Measurements from ENCODE around the gene MEGF11.

DNA sequence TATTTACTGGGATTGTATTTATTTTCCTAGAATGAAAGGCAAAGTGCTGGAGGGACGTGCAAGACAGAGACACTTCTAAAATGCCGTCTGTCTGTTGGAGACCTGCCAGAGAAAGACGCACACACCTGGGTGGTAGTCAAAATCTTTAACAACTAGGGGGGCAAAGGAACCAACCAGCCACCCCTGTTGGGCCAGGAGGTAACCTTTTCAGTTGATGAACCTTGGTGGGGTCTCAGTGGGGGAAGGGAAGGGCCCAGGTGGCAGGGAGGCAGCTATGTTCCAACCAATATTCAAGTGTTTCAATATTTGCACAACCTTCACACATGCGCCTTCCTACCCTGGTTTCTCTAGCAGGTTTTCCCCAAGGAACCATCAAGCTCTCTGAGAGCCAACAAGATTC is 99.0 kb downstream of the MEGF11 start:
- TF ChIP-seq, protein P1, sequence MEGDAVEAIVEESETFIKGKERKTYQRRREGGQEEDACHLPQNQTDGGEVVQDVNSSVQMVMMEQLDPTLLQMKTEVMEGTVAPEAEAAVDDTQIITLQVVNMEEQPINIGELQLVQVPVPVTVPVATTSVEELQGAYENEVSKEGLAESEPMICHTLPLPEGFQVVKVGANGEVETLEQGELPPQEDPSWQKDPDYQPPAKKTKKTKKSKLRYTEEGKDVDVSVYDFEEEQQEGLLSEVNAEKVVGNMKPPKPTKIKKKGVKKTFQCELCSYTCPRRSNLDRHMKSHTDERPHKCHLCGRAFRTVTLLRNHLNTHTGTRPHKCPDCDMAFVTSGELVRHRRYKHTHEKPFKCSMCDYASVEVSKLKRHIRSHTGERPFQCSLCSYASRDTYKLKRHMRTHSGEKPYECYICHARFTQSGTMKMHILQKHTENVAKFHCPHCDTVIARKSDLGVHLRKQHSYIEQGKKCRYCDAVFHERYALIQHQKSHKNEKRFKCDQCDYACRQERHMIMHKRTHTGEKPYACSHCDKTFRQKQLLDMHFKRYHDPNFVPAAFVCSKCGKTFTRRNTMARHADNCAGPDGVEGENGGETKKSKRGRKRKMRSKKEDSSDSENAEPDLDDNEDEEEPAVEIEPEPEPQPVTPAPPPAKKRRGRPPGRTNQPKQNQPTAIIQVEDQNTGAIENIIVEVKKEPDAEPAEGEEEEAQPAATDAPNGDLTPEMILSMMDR (IDR thresholded peaks at IDR 0.05): no peak
- TF ChIP-seq POLR2A (IDR thresholded peaks at IDR 0.05): no peak

Measured in right lobe of liver (tissue), 4 donors.